ENCODE data around the gene TMEM94. TPM values are rescaled to one million over a fixed set of nuclear protein-coding genes. Genes with fewer than 3 reads are reported as not detected.

TMEM94 gene
- total and polyA plus RNA-seq, 9 of the 15 experiments (the other 6 are each of a cell fraction or from before 2014, with no cell fraction given) = 0.35 to 48.1 (median 14.4) TPM

- no peaks in the 10 kb centered on the region for H3K9me3 ChIP-seq (replicated peaks; ENCODE audit: control insufficient read depth, insufficient read depth, low read depth, low read length)
- no peaks in the 10 kb centered on the region for H4K20me1 ChIP-seq (replicated peaks; ENCODE audit: control insufficient read depth, insufficient read depth, low read length)
- in situ Hi-C loops (cut with MboI) = no loop called here
- H3K27ac ChIP-seq (ENCODE audit: extremely low read depth, low read depth, low read length) = no peak overlapping the region
- ChIA-PET CTCF (ENCODE audit: low intra/inter-chr PET ratio) (no interaction called here), POLR2A (no interaction called here)
- no peak for DNase-seq (ENCODE audit: extremely low read depth in 1 of 4, low spot score in 3 of 4)
- TF ChIP-seq RAD21 (CRISPR knock-in tag; conservative IDR thresholded peaks at IDR 0.05 in 1 of 2, IDR thresholded peaks at IDR 0.05 in 1 of 2) = no peak
- TF ChIP-seq NR2F6 (CRISPR knock-in tag; IDR thresholded peaks at IDR 0.05) = no peak
- TF ChIP-seq CAMTA2 (CRISPR knock-in tag; conservative IDR thresholded peaks at IDR 0.05) = no peak
- no peak for TF ChIP-seq MCM7 (IDR thresholded peaks at IDR 0.05)
- TF ChIP-seq ZNF668 (CRISPR knock-in tag; IDR thresholded peaks at IDR 0.05) = no peak
- TF ChIP-seq TRIM24 (IDR thresholded peaks at IDR 0.05) = no peak
- no peak for TF ChIP-seq STAT5B (CRISPR knock-in tag; IDR thresholded peaks at IDR 0.05)
- no peak for TF ChIP-seq SIN3B (IDR thresholded peaks at IDR 0.05; ENCODE audit: low read depth)
- no peak for TF ChIP-seq PCBP2 (IDR thresholded peaks at IDR 0.05; ENCODE audit: low read depth, low read length, poor library complexity, severe bottlenecking)
- TF ChIP-seq ZKSCAN1 (IDR thresholded peaks at IDR 0.05; ENCODE audit: low read depth, low read length) = no peak
- no peak overlapping the region for H3K4me3 ChIP-seq
- 30% methylated on average over 10 of the region's 10 CpGs for WGBS (ENCODE audit: insufficient coverage, low coverage, missing lambda C conversion rate)
- H3K9me1 ChIP-seq (ENCODE audit: control insufficient read depth, insufficient read depth, low read length) = no peaks in the 10 kb centered on the region
- H3K4me2 ChIP-seq (ENCODE audit: insufficient read depth, low read length) = no peak overlapping the region
- FAIRE-seq = no peak
- no peaks in the 10 kb centered on the region for H3K79me2 ChIP-seq (ENCODE audit: control insufficient read depth, insufficient read depth, low read length)
- intact Hi-C loops (cut with micrococcal nuclease) = no loop called here
- ATAC-seq = no peak
- no peak overlapping the region for H2AFZ ChIP-seq (ENCODE audit: low read depth, low read length)
- peaks cover 0 to 8% of the 10 kb centered on the region in 2 experiments; a peak in 2 of 5 replicates for H3K27me3 ChIP-seq (ENCODE audit: control insufficient read depth in 2 of 2, insufficient read depth in 2 of 2, low read length in 2 of 2)
- BruUV-seq (replicated peaks) = no TSS peak
- H3K36me3 ChIP-seq (ENCODE audit: control insufficient read depth, insufficient read depth, low read length) = no peaks in the 10 kb centered on the region
- peaks cover 5% of the 10 kb centered on the region in 2 experiments; a peak in 3 of 5 replicates for H3K4me1 ChIP-seq (replicated peaks in 1 of 2; ENCODE audit: control insufficient read depth in 2 of 2, insufficient read depth in 2 of 2, low read length in 2 of 2)
- no peak overlapping the region for H3K9ac ChIP-seq (ENCODE audit: insufficient read depth in 1 of 2, low read depth in 2 of 2, low read length in 2 of 2)
Observed at GRCh38 chr17:75440738-75441448, 15.5 kb upstream of the TMEM94 start.
